Globus pallidus (tissue), 1 donor: Measurements from ENCODE around the gene DCHS1.

Experiments used
- DNase-seq: peaks from one replicate; pipeline ENCODE4 v3.0.0-alpha.2; 2015; ENCODE audit warnings: low spot score

Gene DCHS1

DNA sequence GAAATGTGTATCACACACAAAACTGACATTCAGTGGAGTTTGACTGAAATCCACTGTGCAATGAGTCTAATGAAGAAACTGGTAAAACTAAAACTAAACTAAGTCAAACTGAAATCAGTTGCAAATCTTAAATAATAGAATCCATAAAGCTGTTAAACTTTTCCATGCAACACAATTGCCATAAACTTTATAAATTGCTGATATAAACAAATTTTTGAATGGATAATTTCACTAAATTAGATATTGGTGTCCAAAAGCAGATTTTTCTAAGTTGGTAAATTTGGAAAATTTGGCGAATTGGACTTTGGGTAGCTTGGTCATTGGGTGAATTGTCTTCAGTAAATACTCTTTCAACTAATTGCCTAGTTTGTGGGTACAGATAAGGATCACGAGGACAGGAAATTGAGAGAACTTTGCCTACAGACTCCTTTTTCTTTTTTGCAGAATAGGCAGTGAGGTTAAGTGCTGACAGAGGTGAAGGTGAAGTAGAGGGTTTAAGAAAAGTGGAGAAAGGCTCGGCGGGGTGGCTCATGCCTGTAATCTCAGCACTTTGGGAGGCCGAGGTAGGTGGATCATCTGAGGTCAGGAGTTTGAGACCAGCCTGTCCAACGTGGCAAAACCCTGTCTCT lies 14.7 kb upstream of the DCHS1 start:
- no peak for DNase-seq

- DNase-seq, result no peak
These were observed 12.2 kb upstream of the DCHS1 start for GRCh38 chr11:6667733-6668374.

- DNase-seq, result no peak
These were observed 10.9 kb upstream of the DCHS1 start for GRCh38 chr11:6666302-6667183.

DNA sequence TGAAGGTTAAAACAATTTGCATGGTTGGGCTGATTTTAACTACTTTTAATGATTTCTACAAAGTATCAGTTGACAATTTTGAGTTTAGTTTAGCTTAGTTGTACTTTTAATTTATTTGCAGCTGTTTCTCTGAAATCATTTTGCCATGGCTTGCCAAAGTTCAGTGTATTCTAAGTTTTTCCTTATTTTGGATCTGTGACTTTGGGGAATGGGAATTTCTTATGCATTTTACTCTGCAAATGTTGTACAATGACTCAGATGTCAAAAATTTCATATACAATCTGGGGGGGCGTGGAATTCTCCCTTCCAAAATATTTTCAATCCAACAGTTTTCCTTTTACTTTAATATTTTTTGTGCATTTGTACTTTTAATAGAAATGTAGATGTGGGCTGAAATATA lies 8.9 kb upstream of the DCHS1 start:
- DNase-seq, result no peak

DNA sequence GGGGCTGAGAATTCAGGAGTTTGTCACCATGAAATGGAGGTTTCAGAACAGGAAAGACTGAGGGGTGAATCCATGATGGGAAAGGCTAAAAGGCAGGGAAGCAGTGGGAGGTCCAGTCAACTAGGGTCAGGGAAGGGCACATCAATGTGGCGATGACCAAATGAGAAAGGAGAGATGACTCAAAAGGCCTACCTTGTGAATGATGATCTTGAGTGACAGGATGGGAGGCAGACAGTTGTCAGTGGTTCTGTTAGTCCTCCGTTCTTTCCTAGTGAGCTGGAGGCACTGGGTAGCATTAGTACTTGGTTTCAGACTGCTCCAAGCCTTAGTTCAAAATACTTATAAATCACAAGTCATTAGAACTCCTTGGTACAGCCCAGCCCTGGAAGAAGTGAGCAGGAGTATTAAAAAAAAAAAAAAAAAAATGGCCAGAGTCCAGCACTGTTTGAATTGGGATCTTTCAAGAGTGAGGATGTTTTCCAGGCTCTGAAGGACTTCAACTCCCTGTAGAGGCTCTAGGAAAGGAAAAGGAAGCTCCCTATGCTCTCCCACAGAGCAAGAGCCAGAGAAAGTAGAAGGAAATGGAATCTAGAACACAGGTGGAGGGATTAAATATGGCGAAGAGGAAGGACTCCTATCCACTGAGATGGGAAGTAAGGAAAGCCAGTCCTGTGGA lies 8.3 kb upstream of the DCHS1 start:
- no peak for DNase-seq

GRCh38 chr11:6660712-6661111 lies 5.1 kb upstream of the DCHS1 start:
- DNase-seq, result no peak

- no peak for DNase-seq
These were observed 3.0 kb upstream of the DCHS1 start for GRCh38 chr11:6658647-6659046.

DNA sequence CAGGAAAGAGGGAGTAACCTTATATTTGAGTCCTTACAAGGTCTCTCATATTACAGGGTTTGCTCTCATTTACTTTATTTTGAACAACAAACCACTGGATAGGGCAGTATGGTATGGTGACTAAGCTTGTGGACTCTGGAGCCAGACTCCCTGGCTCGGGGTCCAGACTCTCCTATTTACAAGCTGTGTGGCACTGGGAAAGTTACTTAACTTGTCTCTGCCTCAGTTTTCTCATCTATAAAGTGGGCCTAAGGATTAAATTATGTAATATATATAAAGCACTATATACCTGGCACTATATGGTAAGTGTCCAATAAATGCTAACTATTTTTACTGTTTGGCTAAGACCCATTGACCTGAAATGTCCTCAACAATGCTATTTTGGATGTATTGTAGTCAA lies 1.7 kb upstream of the DCHS1 start:
- no peak for DNase-seq

GRCh38 chr11:6656936-6657335 lies 1.3 kb upstream of the DCHS1 start:
- DNase-seq, result no peak

GRCh38 chr11:6656584-6656915 lies 941 bp upstream of the DCHS1 start:
- DNase-seq, result no peak

- no peak for DNase-seq
These were observed 404 bp downstream of the DCHS1 start for GRCh38 chr11:6655020-6655789.

DNA sequence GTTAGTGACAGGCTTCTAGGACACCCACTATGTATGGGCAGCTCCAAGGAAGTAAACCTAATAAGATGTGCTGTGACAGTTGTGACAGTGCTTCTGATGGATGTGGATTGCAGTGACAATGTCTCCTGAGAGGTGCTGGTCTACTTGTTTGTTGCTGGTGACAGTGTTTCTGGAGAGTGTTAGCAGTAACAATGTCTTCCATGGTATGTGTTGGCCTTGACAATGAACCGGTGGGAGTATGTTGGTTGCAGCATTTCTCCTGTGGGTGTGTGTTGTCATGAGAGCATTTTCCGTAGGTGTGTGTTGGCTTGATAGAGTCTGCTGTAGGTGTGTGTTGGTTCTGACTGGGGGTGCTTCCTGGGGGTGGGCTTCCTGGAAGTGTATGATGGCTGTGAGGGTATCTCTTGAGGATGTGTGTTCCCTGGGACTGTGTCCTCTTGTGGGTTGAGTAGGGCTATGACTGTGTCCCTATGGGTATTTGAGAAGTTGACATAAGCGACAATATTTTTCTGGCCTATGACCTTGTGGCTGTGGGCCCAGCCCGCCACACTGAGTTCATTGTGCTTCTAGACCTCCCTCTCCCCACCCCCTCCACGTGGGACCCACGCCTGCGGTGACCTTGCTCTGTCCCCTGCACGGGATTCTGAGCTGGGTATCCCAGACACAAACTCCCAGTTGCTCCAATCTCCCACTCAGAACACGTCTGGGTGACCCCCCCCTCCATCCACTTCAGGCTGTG lies 1.2 kb downstream of the DCHS1 start:
- peak; percentile 47 for DNase-seq

DNA sequence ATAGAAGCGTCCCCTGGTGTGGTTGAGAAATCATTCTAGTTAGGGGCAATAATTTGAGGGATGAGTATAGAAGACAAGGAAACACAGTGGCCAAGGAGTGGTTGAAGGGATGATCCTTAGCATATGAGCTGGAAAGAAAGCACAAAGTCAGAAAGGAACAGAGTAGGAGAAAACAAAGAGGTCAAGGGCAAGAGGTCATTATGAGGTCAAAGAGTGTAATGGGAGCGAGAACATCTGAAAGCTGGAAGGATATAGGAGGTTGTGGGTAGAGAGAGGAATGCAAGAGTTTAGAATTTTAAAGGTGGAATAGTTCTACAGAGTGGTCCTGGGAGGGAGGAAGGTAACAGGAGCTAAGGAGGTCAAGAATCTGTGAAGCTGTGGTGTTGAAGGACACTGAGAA lies 2.0 kb downstream of the DCHS1 start:
- DNase-seq, result no peak

DNA sequence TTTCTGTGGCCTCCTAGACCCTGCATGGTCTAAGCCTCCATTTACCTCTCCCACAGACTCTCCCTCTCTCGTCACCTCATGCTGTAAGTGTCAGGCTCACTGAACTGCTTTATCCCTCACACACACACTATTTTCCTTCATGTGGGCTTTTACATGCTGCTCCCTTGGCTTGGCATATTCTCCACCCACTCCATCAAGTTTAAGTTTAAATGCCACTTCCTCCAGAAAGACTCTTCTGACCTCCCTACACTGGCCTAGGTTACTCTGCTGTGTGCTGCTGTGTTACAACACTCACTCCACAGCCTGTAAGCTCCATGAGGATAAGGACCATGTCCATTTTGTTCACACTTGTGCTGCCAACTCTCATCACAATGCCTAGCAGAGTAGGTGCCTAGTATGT lies 2.5 kb downstream of the DCHS1 start:
- no peak for DNase-seq

DNA sequence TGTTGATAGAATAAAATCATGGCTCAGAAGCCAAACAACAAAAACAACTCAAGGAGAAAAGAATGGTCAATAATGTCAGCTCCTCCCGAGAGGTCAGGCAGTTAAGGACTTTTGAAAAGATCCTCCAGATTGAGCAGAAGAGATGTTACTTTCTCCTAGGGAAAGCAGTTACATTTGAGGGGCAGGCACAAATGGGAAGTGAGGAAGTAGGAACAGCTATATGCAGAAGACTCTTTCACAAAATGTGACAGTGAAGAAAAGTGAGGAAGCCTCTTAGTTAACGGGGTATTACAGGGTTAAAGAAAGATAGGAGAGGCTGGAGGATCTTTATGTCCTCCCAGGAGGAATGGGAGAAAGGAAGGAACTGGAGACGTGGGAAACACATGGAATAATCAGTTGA lies 3.4 kb downstream of the DCHS1 start:
- no peak for DNase-seq

DNA sequence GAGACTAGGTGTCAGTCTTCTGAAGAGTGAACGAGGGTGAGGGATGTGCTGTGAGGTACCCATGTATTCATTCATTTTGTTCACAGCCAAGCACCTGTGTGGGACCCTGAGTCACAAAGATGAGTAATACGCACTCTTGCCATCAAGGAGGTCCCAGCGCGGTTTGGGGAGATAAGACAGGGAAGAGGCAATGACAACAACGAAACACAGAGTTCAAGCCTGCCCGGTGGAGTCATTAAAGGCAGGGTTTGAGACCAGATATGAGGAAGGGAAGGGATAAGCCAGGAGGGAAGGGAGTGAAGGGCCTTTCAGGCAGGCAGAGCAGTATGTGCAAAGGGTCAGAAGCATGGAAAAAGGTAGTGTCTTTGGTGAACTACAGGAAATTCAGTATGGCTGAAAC lies 4.6 kb downstream of the DCHS1 start:
- DNase-seq, result no peak

DNA sequence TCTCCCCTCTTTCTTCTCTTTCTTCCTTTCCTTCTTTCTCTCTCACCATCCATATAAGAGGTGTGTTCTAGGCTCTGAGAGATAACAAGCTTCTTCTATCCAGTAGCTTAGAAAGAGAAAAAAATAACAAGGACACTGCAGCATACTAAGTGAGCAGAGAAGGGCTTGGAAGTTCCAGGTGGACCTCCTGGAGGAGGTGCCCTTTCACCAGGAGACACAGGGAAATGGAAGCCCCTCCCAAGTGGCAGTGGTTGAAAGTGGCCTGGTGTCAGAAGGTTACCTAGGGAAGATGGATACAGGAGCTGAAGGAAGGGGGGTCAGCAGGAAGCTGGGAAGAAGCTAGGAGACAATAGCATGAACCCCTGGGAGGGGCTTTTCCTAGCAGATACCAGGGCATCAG lies 5.5 kb downstream of the DCHS1 start:
- DNase-seq, result no peak

DNA sequence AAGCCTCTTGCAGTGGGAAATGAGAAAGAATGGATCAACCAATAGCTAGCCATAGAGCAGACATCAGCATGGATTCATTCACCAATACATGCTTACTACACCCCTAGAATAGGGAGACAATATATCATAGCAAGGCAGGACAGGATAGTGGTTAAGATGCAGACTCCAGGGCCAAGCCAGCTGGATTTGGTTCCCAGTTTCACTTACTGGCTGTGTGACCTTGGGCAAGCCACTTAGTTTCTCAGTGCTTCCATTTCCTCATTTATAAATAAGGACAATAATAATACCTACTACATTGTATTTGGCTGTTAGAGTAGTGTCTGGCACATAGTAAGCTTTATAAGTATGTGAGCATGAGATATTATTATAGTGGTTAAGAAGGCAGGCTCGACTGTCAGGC lies 7.1 kb downstream of the DCHS1 start:
- DNase-seq, result no peak

DNA sequence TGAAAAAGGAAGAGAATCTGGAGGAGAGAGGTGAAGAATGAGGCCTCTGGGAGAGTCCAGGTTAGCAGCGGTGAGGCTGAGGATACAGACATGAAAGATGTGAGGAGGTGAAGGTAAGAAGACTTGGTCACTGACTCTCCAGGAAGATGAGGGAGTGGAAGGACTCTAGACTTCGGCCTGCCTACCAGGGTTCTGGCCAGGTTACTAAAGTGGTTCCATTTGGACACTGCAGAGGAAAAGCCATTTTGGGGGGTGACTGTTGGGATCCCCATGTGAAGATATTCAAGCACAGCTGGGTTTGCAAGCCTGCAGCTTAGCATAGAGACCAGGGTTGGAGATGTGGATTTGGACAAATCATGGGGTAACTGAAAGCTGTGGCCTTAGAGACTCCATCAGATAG lies 7.8 kb downstream of the DCHS1 start:
- no peak for DNase-seq

DNA sequence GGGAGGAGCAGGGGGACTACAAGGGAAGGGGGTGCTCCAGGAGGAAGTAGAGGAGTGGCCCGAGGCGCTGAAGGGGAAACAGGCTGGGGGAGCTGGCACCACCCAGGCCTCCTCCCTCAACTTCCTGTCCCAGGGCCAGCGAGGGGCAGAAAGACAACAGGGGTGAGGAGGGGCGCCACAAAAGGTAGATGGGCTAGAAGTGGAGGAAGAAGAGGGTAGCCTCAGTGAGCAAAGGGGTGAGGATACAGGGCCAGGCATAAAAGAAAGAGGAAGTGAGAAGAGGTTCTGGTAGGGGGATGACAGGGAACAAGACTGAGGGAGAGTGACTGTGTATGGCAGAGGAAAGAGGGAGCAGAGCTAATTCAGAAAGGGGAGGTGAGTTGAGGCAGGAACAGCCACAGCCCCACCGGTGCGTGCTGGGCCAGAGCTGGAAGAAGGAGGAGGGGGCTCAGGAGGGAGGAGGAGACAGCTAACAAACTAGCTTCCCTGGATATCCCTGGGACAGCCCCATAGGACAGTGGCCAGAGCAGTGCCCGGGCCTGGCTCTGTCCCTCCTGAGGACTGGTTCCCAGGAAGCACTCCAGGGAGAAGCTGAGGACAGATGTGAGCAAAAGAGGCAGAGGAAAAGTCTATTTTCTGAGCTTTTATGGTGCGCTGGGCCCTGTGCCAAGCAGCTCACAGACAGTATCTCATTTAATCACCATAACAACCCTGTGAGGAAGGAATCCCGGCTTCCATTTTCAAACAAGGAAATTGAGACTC lies 8.5 kb downstream of the DCHS1 start:
- no peak for DNase-seq

DNA sequence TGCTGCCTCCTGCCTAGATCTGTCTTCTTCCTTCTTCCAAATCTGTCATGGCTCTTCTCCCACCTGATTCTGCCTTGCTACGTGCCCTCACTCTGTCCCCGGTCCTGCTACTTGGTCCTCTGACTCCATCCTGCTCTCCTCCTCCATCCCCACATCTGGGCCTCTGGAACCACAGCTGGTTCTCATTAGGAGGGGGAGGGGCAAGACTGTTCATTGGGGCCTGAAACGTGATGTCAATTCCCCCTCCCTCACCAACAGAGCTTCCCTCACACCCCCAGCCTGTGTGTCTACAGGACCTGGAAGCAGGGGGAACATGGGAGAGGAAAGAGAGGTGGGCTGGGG lies 9.1 kb downstream of the DCHS1 start:
- DNase-seq, result no peak
